Mammary epithelial cell (primary cell): ENCODE results near the gene RLIM.

Source experiments
- CTCF ChIP-seq, 2 donors: IDR thresholded peaks in 1 of 2; conservative IDR thresholded peaks in 1 of 2; 2 replicates each; pipeline ENCODE4 v1.5.1; 2011 to 2012; ENCODE audit warnings: inconsistent platforms in 2 of 2, low read length in 2 of 2, mild to moderate bottlenecking in 2 of 2, control low read depth in 1 of 2, low read depth in 1 of 2; ENCODE audit not compliant: insufficient read depth in 1 of 2; ENCODE audit errors: extremely low read depth in 1 of 2
- EZH2 ChIP-seq: IDR thresholded peaks from 2 replicates; pipeline ENCODE4 v1.6.1; 2012; ENCODE audit warnings: low read length, inconsistent platforms, borderline replicate concordance

GRCh38 chrX:74614093-74614909 lies at the start of gene RLIM:
- TF ChIP-seq CTCF (conservative IDR thresholded peaks at IDR 0.05 in 1 of 2, IDR thresholded peaks at IDR 0.05 in 1 of 2; ENCODE audit: extremely low read depth in 1 of 2, insufficient read depth in 1 of 2, low read depth in 1 of 2, low read length in 2 of 2) (no peak), EZH2 (no peak)
